Prostate gland (tissue), 2 donors: ENCODE measurements around the gene CDC123. TPM values are rescaled to one million over a fixed set of nuclear protein-coding genes. Genes with fewer than 3 reads are reported as not detected.
"Not testable (repeated sequence)": the region's sequence is repeated elsewhere in the genome, so short reads cannot be mapped to it uniquely, and the experiment has no call there.

Experiments
- DNase-seq: peaks from one replicate; pipeline ENCODE4 v3.0.0-alpha.2; 2019; ENCODE audit warnings: low spot score
- H3K27ac ChIP-seq, 2 donors: fragments of 200-600 bp; sonication (generic); 2 replicates each; pipeline ENCODE4 v1.5.1; 2017 to 2019
- H3K27me3 ChIP-seq: fragments of 200-600 bp; sonication (generic); replicated peaks from 2 replicates; pipeline ENCODE4 v1.5.1; 2019; ENCODE audit not compliant: insufficient read depth
- H3K36me3 ChIP-seq, 2 donors: fragments of 200-600 bp; sonication (generic); 1 replicate in 1 of 2; 2 replicates in 1 of 2; pipeline versions ENCODE4 v1.5.1 to v1.8.1; 2017 to 2019
- H3K4me1 ChIP-seq: fragments of 200-600 bp; sonication (generic); replicated peaks from 2 replicates; pipeline ENCODE4 v1.5.1; 2019
- H3K4me3 ChIP-seq, 2 donors: fragments of 200-600 bp; sonication (generic); 2 replicates each; pipeline ENCODE4 v1.5.1; 2017 to 2019
- H3K9me3 ChIP-seq: fragments of 200-600 bp; sonication (generic); 2 replicates; pipeline ENCODE4 v1.5.1; 2017
- CTCF ChIP-seq, 4 experiments: fragments of 200-600 bp in 2 of 4; fragments of 450-650 bp in 2 of 4; sonication (generic) in 2 of 4; IDR thresholded peaks; 1 replicate in 3 of 4; 2 replicates in 1 of 4; pipeline ENCODE4 v1.5.1; 2016 to 2019; ENCODE audit warnings: antibody characterized with exemption in 4 of 4, mild to moderate bottlenecking in 2 of 4, moderate library complexity in 2 of 4
- POLR2A ChIP-seq: fragments of 450-650 bp; IDR thresholded peaks from one replicate; pipeline ENCODE4 v1.6.1; 2016; ENCODE audit warnings: antibody characterized with exemption, mild to moderate bottlenecking
- POLR2AphosphoS5 ChIP-seq: sonication (generic); formaldehyde crosslinking; IDR thresholded peaks from one replicate; pipeline ENCODE4 v1.6.1; 2017; ENCODE audit warnings: antibody characterized with exemption
- WGBS: methylation state at CpG from one replicate; pipeline ENCODE4 v1.1.5; 2018; 5-methylcytosine and 5-hydroxymethylcytosine counted together
- intact Hi-C: fragments of 100-400 bp; cut with DNase I; formaldehyde crosslinking; loops from one replicate; pipeline ENCODE4 v1.14.2; 2022
- total RNA-seq, 2 donors: library from RNA; depleted of rRNA; stranded (reverse); fragments of >200 nt; gene quantifications; one replicate each; pipeline ENCODE4 v1.1.0, GENCODE V29; 2016

Gene CDC123
- total RNA-seq, 2 donors from 2014 or later = 52.4 to 63.3 TPM

- Histone ChIP-seq H3K36me3 (peaks cover 0 to 5% of the 10 kb centered on the region in 2 donors), H3K4me1 (no peaks in the 10 kb centered on the region)
- intact Hi-C loops = no loop called here
Observed at GRCh38 chr10:12221323-12222298, 25.6 kb downstream of the CDC123 start.

GRCh38 chr10:12225444-12225843, 29.5 kb downstream of the CDC123 start:
- no peaks in the 10 kb centered on the region for H3K4me1 ChIP-seq
- no peak overlapping the region for H3K4me3 ChIP-seq
- no peaks in the 10 kb centered on the region for H3K27me3 ChIP-seq
- H3K36me3 ChIP-seq = no peaks in the 10 kb centered on the region
- H3K27ac ChIP-seq = no peak overlapping the region
- H3K9me3 ChIP-seq = no peaks in the 10 kb centered on the region
- TF ChIP-seq CTCF (IDR thresholded peaks at IDR 0.05) (no peak), POLR2AphosphoS5 (no peak), POLR2A (no peak)
- intact Hi-C loops = no loop called here
- no peak for DNase-seq
- 93% methylated on average over 2 of the region's 2 CpGs for WGBS

More at GRCh38 chr10:12221323-12222298, 25.6 kb downstream of the CDC123 start:
- Histone ChIP-seq H3K4me3 (no peak overlapping the region), H3K27me3 (no peaks in the 10 kb centered on the region), H3K27ac (no peak overlapping the region), H3K9me3 (no peaks in the 10 kb centered on the region)
- 90% methylated on average over 10 of the region's 10 CpGs for WGBS
- no peak for TF ChIP-seq POLR2A
- no peak for TF ChIP-seq POLR2AphosphoS5
- TF ChIP-seq CTCF (IDR thresholded peaks at IDR 0.05) = no peak
- no peak for DNase-seq

GRCh38 chr10:12226438-12226837, 30.4 kb downstream of the CDC123 start:
- DNase-seq, H3K4me3 ChIP-seq, H3K27ac ChIP-seq, H3K36me3 ChIP-seq, intact Hi-C loops, H3K9me3 ChIP-seq, H3K27me3 ChIP-seq, H3K4me1 ChIP-seq: not testable (repeated sequence)
- WGBS = 98% methylated on average over 28 of the region's 28 CpGs

- H3K4me3 ChIP-seq = no peak overlapping the region
- intact Hi-C loops = no loop called here
- TF ChIP-seq POLR2AphosphoS5 (no peak), POLR2A (no peak), CTCF (IDR thresholded peaks at IDR 0.05) (no peak)
- H3K27ac ChIP-seq = no peak overlapping the region
- no peak for DNase-seq
- H3K9me3 ChIP-seq = no peaks in the 10 kb centered on the region
- 98% methylated on average over 11 of the region's 11 CpGs for WGBS
- H3K36me3 ChIP-seq = no peaks in the 10 kb centered on the region
- no peaks in the 10 kb centered on the region for H3K4me1 ChIP-seq
- no peaks in the 10 kb centered on the region for H3K27me3 ChIP-seq
Observed at GRCh38 chr10:12228851-12229250, 32.9 kb downstream of the CDC123 start.

- intact Hi-C loops, H3K9me3 ChIP-seq, H3K4me3 ChIP-seq, H3K27me3 ChIP-seq, DNase-seq, H3K4me1 ChIP-seq, H3K36me3 ChIP-seq: not testable (repeated sequence)
- peak overlapping the region; percentile 11 to 15 for H3K27ac ChIP-seq
- WGBS = 90% methylated on average over 5 of the region's 5 CpGs
Observed at GRCh38 chr10:12234687-12235086, 38.7 kb downstream of the CDC123 start.
